ENCODE measurements around the gene PRR5. TPM values are rescaled to one million over a fixed set of nuclear protein-coding genes. Genes with fewer than 3 reads are reported as not detected.

PRR5 gene
- total and polyA plus RNA-seq, 4 experiments from 2014 or later, result 45.1 to 74.0 (median 46.2) TPM

GRCh38 chr22:44706488-44706887 is 4.5 kb downstream of the PRR5 start:
- DNase-seq, result no peak
- peaks cover 0 to 2% (median 0%) of the 10 kb centered on the region in 8 donors for H3K9me3 Mint-ChIP-seq
- no peaks in the 10 kb centered on the region for H3K9me3 ChIP-seq (ENCODE audit: control insufficient read depth in 1 of 2, low read length in 2 of 2)
- peaks cover 0 to 7% of the 10 kb centered on the region in 2 donors for H3K36me3 Mint-ChIP-seq
- H3K27me3 Mint-ChIP-seq, result no peaks in the 10 kb centered on the region
- no peaks in the 10 kb centered on the region for H3K36me3 ChIP-seq (ENCODE audit: insufficient read depth, low read length)
- no peak overlapping the region for H3K27ac ChIP-seq (ENCODE audit: low read depth, low read length)
- peak overlapping the region in 2 of 7 donors; percentile 58 to 61 for H3K27ac Mint-ChIP-seq
- H3K4me1 ChIP-seq (ENCODE audit: insufficient read depth, low read length), result peaks cover 34% of the 10 kb centered on the region
- H3K27me3 ChIP-seq (ENCODE audit: insufficient read depth, low read length), result no peaks in the 10 kb centered on the region
- ChIA-PET CTCF (ENCODE audit: partially characterized antibody) (interaction anchor here (0.9 kb wide), 1 partner anchor 27 kb away, joined by 5 read pairs; no protein-coding TSS in a partner anchor), POLR2A (ENCODE audit: partially characterized antibody) (no interaction called here)
- H3K4me3 ChIP-seq (ENCODE audit: low read length in 2 of 2), result no peak overlapping the region
- H3K4me1 Mint-ChIP-seq, result peaks cover 17 to 47% (median 28%) of the 10 kb centered on the region in 4 donors
- no peak overlapping the region for H3K4me3 Mint-ChIP-seq
- intact Hi-C loops (cut with micrococcal nuclease), result no loop called here

- POLR2A ChIA-PET (ENCODE audit: partially characterized antibody), result no interaction called here
- Mint-ChIP-seq H3K4me1 (peaks cover 17 to 43% (median 25%) of the 10 kb centered on the region in 4 donors), H3K9me3 (peaks cover 0 to 2% (median 0%) of the 10 kb centered on the region in 8 donors), H3K4me3 (no peak overlapping the region), H3K36me3 (peaks cover 0 to 7% of the 10 kb centered on the region in 2 donors), H3K27me3 (no peaks in the 10 kb centered on the region), H3K27ac (no peak overlapping the region)
- H3K9me3 ChIP-seq (ENCODE audit: control insufficient read depth in 1 of 2, low read length in 2 of 2), result no peaks in the 10 kb centered on the region
- no peaks in the 10 kb centered on the region for H3K27me3 ChIP-seq (ENCODE audit: insufficient read depth, low read length)
- H3K36me3 ChIP-seq (ENCODE audit: insufficient read depth, low read length), result no peaks in the 10 kb centered on the region
- DNase-seq, result no peak
- H3K4me3 ChIP-seq (ENCODE audit: low read length in 2 of 2), result no peak overlapping the region
- peaks cover 32% of the 10 kb centered on the region for H3K4me1 ChIP-seq (ENCODE audit: insufficient read depth, low read length)
- intact Hi-C loops (cut with micrococcal nuclease), result no loop called here
- CTCF ChIA-PET (ENCODE audit: partially characterized antibody), result interaction anchor here (0.9 kb wide), 1 partner anchor 27 kb away, joined by 5 read pairs; no protein-coding TSS in a partner anchor
- H3K27ac ChIP-seq (ENCODE audit: low read depth, low read length), result no peak overlapping the region
These were observed 5.2 kb downstream of the PRR5 start for GRCh38 chr22:44707178-44707577.

GRCh38 chr22:44707752-44708151 is 5.7 kb downstream of the PRR5 start:
- DNase-seq, result no peak
- no peak overlapping the region for H3K4me3 Mint-ChIP-seq
- intact Hi-C loops (cut with micrococcal nuclease), result no loop called here
- Histone ChIP-seq H3K4me1 (ENCODE audit: insufficient read depth, low read length) (peaks cover 31% of the 10 kb centered on the region), H3K4me3 (ENCODE audit: low read length in 2 of 2) (no peak overlapping the region), H3K27ac (ENCODE audit: low read depth, low read length) (no peak overlapping the region), H3K27me3 (ENCODE audit: insufficient read depth, low read length) (no peaks in the 10 kb centered on the region), H3K9me3 (ENCODE audit: control insufficient read depth in 1 of 2, low read length in 2 of 2) (no peaks in the 10 kb centered on the region), H3K36me3 (ENCODE audit: insufficient read depth, low read length) (no peaks in the 10 kb centered on the region)
- ChIA-PET CTCF (ENCODE audit: partially characterized antibody) (interaction anchor here (0.5 to 1.6 kb wide), 3 partner anchors 10 to 27 kb away, joined by 3 to 8 read pairs (median 7); no protein-coding TSS in a partner anchor), POLR2A (ENCODE audit: partially characterized antibody) (interaction anchor here (0.7 kb wide), 1 partner anchor 20 kb away, joined by 3 read pairs; no protein-coding TSS in a partner anchor)
- H3K36me3 Mint-ChIP-seq, result peaks cover 0 to 7% of the 10 kb centered on the region in 2 donors
- H3K27me3 Mint-ChIP-seq, result no peaks in the 10 kb centered on the region
- H3K4me1 Mint-ChIP-seq, result peaks cover 17 to 43% (median 27%) of the 10 kb centered on the region in 4 donors
- peaks cover 0 to 2% (median 0%) of the 10 kb centered on the region in 8 donors for H3K9me3 Mint-ChIP-seq
- peak overlapping the region in 2 of 7 donors; percentile 32 to 64 for H3K27ac Mint-ChIP-seq

GRCh38 chr22:44709881-44710392 is 7.9 kb downstream of the PRR5 start:
- Mint-ChIP-seq H3K4me1 (peaks cover 11 to 32% (median 21%) of the 10 kb centered on the region in 4 donors), H3K27me3 (no peaks in the 10 kb centered on the region), H3K9me3 (peaks cover 0 to 2% (median 0%) of the 10 kb centered on the region in 8 donors), H3K27ac (peak overlapping the region in 5 of 7 donors; percentile 57 to 90 (median 80)), H3K36me3 (peaks cover 4 to 13% of the 10 kb centered on the region in 2 donors), H3K4me3 (peak overlapping the region in 5 of 8 donors; percentile 46 to 73 (median 58))
- Histone ChIP-seq H3K27ac (ENCODE audit: low read depth, low read length) (no peak overlapping the region), H3K4me3 (ENCODE audit: low read length in 2 of 2) (no peak overlapping the region), H3K36me3 (ENCODE audit: insufficient read depth, low read length) (no peaks in the 10 kb centered on the region), H3K4me1 (ENCODE audit: insufficient read depth, low read length) (peaks cover 21% of the 10 kb centered on the region), H3K27me3 (ENCODE audit: insufficient read depth, low read length) (no peaks in the 10 kb centered on the region), H3K9me3 (ENCODE audit: control insufficient read depth in 1 of 2, low read length in 2 of 2) (no peaks in the 10 kb centered on the region)
- ChIA-PET CTCF (ENCODE audit: partially characterized antibody) (no interaction called here), POLR2A (ENCODE audit: partially characterized antibody) (interaction anchor here (0.9 kb wide), 1 partner anchor 25 kb away, joined by 3 read pairs; no protein-coding TSS in a partner anchor)
- intact Hi-C loops (cut with micrococcal nuclease), result no loop called here
- peak; percentile 28 to 48 (median 39) for DNase-seq

- CTCF ChIA-PET (ENCODE audit: partially characterized antibody), result no interaction called here
- Histone ChIP-seq H3K4me1 (ENCODE audit: insufficient read depth, low read length) (peaks cover 21% of the 10 kb centered on the region), H3K9me3 (ENCODE audit: control insufficient read depth in 1 of 2, low read length in 2 of 2) (no peaks in the 10 kb centered on the region), H3K36me3 (ENCODE audit: insufficient read depth, low read length) (no peaks in the 10 kb centered on the region), H3K27ac (ENCODE audit: low read depth, low read length) (no peak overlapping the region), H3K27me3 (ENCODE audit: insufficient read depth, low read length) (no peaks in the 10 kb centered on the region), H3K4me3 (ENCODE audit: low read length in 2 of 2) (no peak overlapping the region)
- intact Hi-C loops (cut with micrococcal nuclease), result no loop called here
- Mint-ChIP-seq H3K4me3 (peak overlapping the region in 7 of 8 donors; percentile 19 to 77 (median 66)), H3K36me3 (peaks cover 5 to 10% of the 10 kb centered on the region in 2 donors), H3K27ac (peak overlapping the region; percentile 73 to 90 (median 87)), H3K4me1 (peaks cover 11 to 32% (median 21%) of the 10 kb centered on the region in 4 donors), H3K27me3 (no peaks in the 10 kb centered on the region), H3K9me3 (peaks cover 0 to 2% (median 0%) of the 10 kb centered on the region in 8 donors)
- POLR2A ChIA-PET (ENCODE audit: partially characterized antibody), result interaction anchor here (0.9 kb wide), 2 partner anchors 14 to 25 kb away, joined by 3 read pairs; no protein-coding TSS in a partner anchor
- DNase-seq, result peak in 4 of 5 donors; percentile 16 to 55 (median 26)
These were observed 8.7 kb downstream of the PRR5 start for GRCh38 chr22:44710474-44711240.

GRCh38 chr22:44711241-44711560 is 9.2 kb downstream of the PRR5 start:
- peaks cover 21% of the 10 kb centered on the region for H3K4me1 ChIP-seq (ENCODE audit: insufficient read depth, low read length)
- peaks cover 11 to 32% (median 19%) of the 10 kb centered on the region in 4 donors for H3K4me1 Mint-ChIP-seq
- no peak overlapping the region for H3K4me3 ChIP-seq (ENCODE audit: low read length in 2 of 2)
- CTCF ChIA-PET (ENCODE audit: partially characterized antibody), result no interaction called here
- POLR2A ChIA-PET (ENCODE audit: partially characterized antibody), result interaction anchor here (0.9 kb wide), 1 partner anchor 14 kb away, joined by 3 read pairs; no protein-coding TSS in a partner anchor
- peaks cover 0 to 2% (median 0%) of the 10 kb centered on the region in 8 donors for H3K9me3 Mint-ChIP-seq
- intact Hi-C loops (cut with micrococcal nuclease), result no loop called here
- DNase-seq, result no peak
- H3K4me3 Mint-ChIP-seq, result peak overlapping the region in 3 of 8 donors; percentile 19 to 73 (median 71)
- no peak overlapping the region for H3K27ac ChIP-seq (ENCODE audit: low read depth, low read length)
- no peaks in the 10 kb centered on the region for H3K36me3 ChIP-seq (ENCODE audit: insufficient read depth, low read length)
- H3K9me3 ChIP-seq (ENCODE audit: control insufficient read depth in 1 of 2, low read length in 2 of 2), result no peaks in the 10 kb centered on the region
- no peaks in the 10 kb centered on the region for H3K27me3 Mint-ChIP-seq
- H3K27ac Mint-ChIP-seq, result peak overlapping the region in 3 of 7 donors; percentile 73 to 90 (median 80)
- H3K36me3 Mint-ChIP-seq, result peaks cover 5 to 7% of the 10 kb centered on the region in 2 donors
- no peaks in the 10 kb centered on the region for H3K27me3 ChIP-seq (ENCODE audit: insufficient read depth, low read length)

All from CD4-positive, alpha-beta memory T cell (primary cell).